Cardiac atrium fibroblast (primary cell): ENCODE results near the gene CLEC2B. TPM values are rescaled to one million over a fixed set of nuclear protein-coding genes. Genes with fewer than 3 reads are reported as not detected.

Experiments
- total RNA-seq: library from RNA; depleted of rRNA; stranded (reverse); fragments of >200 nt; gene quantifications from 2 replicates; pipeline ENCODE4 v1.2.3, GENCODE V29; 2015

The CLEC2B gene
- 9.2 and 12.5 TPM in 2 replicates for total RNA-seq

DNA sequence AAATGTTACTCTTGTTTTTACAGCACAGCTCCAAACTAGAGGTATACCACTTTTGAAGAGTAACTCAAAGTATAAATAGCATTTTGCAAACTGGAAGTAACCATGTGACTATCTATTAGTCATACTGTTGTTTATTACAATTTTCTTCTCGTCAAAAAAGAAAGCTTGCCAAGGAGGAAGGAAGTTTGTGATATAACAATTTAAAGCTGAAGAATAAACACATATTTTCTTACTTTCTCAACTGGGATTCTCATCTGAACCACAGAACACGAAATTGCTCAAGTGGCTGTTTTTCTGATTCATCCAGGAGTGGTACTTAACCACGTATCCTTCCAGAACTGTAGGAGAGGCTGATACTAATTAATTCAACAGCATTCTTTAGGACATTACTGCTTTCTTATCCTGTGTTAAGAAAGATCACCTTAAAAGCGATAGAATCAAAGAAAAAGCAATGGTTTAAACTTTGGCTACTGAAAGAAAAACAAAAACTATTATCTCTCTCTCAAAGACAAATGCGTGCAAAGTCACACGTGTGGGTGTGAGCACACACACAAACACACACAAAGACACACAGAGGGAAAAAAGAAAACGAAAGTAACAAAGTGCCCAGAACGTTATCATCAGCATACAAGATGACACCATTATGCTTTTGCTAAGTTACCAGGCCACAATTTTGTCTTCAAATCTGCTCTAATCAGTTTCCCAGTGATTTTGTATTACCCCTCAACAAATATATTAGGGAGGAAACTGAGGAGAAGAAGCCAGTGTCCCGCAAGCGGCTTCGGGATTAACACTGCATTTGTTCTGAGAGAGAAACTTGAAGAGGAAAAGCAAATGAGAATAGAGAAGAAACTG lies at the start of gene CLEC2B:
CLEC2B (minus strand) TSS at position 48 of the 855 bp plus-strand sequence.

DNA sequence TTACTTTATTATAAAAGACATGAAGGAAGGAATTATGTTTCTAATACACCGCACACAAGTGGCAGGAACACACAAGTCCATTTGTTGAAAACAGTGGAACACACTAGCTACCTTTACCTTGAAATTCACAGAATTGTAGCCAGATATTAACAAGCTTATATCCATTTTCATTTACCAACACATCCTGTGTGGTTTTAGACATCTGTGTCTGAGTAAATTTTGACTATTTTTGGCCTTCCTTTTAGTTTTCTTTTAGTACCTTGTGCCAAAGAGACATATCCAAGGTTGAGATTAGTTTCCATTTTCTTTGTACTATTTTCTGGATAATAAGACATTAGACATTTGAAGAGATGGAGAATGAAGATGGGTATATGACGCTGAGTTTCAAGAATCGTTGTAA lies 12.1 kb upstream of the CLEC2B start, which contains the start of gene KLRF2:
KLRF2 (plus strand) TSS at position 244 of the 400 bp plus-strand sequence; CDS start at position 351, 107 bp downstream.

DNA sequence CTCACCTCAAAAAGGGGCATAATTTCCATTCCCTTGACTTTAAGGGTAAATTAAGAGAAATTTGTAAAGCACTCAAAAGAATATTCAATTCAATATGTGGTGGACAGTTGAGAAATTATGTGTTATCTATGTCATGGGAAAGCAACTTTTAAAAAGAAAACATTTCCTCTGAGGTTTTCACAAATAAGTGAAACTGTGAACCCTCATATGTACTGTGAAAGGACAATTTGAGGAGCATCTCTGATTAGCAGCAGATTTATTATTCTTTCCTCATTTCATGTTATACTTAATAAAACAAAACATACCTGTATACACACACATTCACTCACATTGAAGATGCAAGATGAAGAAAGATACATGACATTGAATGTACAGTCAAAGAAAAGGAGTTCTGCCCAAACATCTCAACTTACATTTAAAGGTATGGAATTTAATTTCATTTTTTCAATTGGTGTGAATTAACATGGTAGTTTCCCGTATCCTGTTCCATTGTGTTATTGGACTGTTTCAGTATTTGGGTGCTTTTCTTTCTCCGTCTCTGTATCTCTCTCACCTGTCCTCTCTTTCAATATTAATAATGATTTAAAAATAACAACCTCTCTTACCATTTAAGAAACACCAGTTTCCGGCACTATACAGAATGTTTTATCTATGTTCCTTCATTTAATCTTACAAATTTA lies 41.8 kb downstream of the CLEC2B start, which contains the start of gene KLRF1:
KLRF1 (plus strand) TSS at position 273 of the 680 bp plus-strand sequence; CDS start at position 337, 64 bp downstream.

Other genes with a start within 250 kb of the CLEC2B start
- 0.36 and 0.97 TPM in 2 replicates for gene CLEC2D, start 199.6 kb downstream of the CLEC2B start, total RNA-seq
- gene CLECL1, start 136.3 kb downstream of the CLEC2B start, total RNA-seq, result not detected in 2 replicates
- gene CD69, start 108.5 kb downstream of the CLEC2B start, total RNA-seq, result not detected in 2 replicates
- gene KLRF1, start 41.9 kb downstream of the CLEC2B start, total RNA-seq, result not detected in 2 replicates
- gene KLRF2, start 12.1 kb upstream of the CLEC2B start, total RNA-seq, result not detected in 2 replicates
- gene CLEC2A, start 63.0 kb upstream of the CLEC2B start, total RNA-seq, result not detected in 2 replicates
- not detected in 2 replicates for gene CLEC12A, start 102.1 kb upstream of the CLEC2B start, total RNA-seq
- gene CLEC1B, start 129.8 kb upstream of the CLEC2B start, total RNA-seq, result not detected in 2 replicates
- not detected in 2 replicates for gene CLEC12B, start 141.3 kb upstream of the CLEC2B start, total RNA-seq
- not detected in 2 replicates for gene CLEC9A, start 161.3 kb upstream of the CLEC2B start, total RNA-seq
- gene CLEC1A, start 229.6 kb upstream of the CLEC2B start, total RNA-seq, result 0.81 TPM in 1 of 2 replicates, not detected in the other